PC-9 (cell line): Measurements from ENCODE around the gene MEGF8.
A peak's percentile ranks its signal among the peaks of the same experiment; 100 is the strongest.

Source experiments
- CTCF ChIP-seq: fragments of 200-600 bp; sonication (generic); conservative IDR thresholded peaks from 2 replicates; pipeline ENCODE4 v1.6.1; 2017; ENCODE audit warnings: mixed run types, antibody characterized with exemption, mild to moderate bottlenecking, moderate library complexity
- EZH2 ChIP-seq: fragments of 200-600 bp; sonication (generic); IDR thresholded peaks from 2 replicates; pipeline ENCODE4 v1.8.0; 2017; ENCODE audit warnings: antibody characterized with exemption, low read depth

DNA sequence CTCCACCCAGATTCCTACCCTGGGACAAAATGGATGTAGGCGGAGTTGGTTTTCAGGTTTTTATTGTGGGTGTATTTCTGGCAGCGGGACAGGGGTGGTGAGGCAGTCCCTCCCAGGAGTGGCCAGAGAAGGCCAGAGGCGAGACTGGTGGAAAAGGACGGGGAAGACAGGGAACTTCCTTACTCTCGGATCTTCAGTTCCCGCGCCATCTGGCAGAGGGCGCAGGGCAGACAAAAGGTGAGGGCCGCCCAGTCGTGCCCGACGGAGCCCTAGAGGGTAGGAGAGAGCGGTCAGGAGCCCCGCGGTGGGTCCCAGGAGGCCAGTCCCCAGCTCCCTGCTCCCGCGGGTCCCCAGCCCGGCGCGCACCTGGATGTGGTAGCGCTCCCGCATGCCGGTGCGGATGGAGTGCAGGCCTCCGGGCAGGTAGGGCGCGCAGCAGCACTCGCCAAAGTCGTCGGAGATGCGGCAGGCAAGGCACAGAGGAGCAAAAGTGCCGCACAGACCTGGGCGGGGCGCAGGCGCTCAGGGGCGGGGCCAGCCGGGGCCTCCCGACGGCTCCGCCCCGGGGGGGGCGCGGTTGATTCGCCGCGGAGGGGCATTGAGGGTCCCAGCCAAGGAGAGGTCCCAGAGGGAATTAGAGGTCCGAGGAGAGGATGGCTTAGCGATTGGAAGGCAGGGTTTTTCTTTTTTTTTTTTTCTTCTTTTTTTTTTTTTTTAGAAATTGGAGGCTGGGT is 61.7 kb downstream of the MEGF8 start:
- TF ChIP-seq EZH2 (no peak), CTCF (peak; percentile 74)
